AG09319 (cell line): ENCODE results near the gene CAMK2B.

Source experiments
- DNase-seq: peaks from one replicate; pipeline ENCODE4 v3.0.0-alpha.2; 2010; ENCODE audit warnings: low read depth; ENCODE audit errors: extremely low read depth
- CTCF ChIP-seq: IDR thresholded peaks from 2 replicates; pipeline ENCODE4 v1.5.1; 2011; ENCODE audit warnings: low read depth, mild to moderate bottlenecking, inconsistent platforms, low read length, moderate library complexity

The CAMK2B gene

GRCh38 chr7:44184873-44185446 lies 140.4 kb downstream of the CAMK2B start:
- no peak for DNase-seq

GRCh38 chr7:44184206-44184872 lies 141.1 kb downstream of the CAMK2B start:
- DNase-seq, result no peak
- TF ChIP-seq CTCF, result no peak

More at GRCh38 chr7:44184873-44185446, 140.4 kb downstream of the CAMK2B start:
- TF ChIP-seq CTCF, result no peak

- TF ChIP-seq CTCF, result no peak
- DNase-seq, result no peak
These were observed 142.0 kb downstream of the CAMK2B start for GRCh38 chr7:44183386-44183785.

- no peak for DNase-seq
These were observed 142.6 kb downstream of the CAMK2B start for GRCh38 chr7:44182827-44183226.

GRCh38 chr7:44180631-44181030 lies 144.8 kb downstream of the CAMK2B start:
- DNase-seq, result no peak
- TF ChIP-seq CTCF, result no peak

More at GRCh38 chr7:44182827-44183226, 142.6 kb downstream of the CAMK2B start:
- no peak for TF ChIP-seq CTCF

GRCh38 chr7:44177570-44178131 lies 147.7 kb downstream of the CAMK2B start:
- TF ChIP-seq CTCF, result no peak
- DNase-seq, result no peak

GRCh38 chr7:44176486-44176885 lies 148.9 kb downstream of the CAMK2B start:
- no peak for TF ChIP-seq CTCF
- no peak for DNase-seq
